Measurements from ENCODE around the gene FSD2. TPM values are rescaled to one million over a fixed set of nuclear protein-coding genes. Genes with fewer than 3 reads are reported as not detected.

Gene FSD2
- total RNA-seq, 1 donor = under 0.01 TPM

DNA sequence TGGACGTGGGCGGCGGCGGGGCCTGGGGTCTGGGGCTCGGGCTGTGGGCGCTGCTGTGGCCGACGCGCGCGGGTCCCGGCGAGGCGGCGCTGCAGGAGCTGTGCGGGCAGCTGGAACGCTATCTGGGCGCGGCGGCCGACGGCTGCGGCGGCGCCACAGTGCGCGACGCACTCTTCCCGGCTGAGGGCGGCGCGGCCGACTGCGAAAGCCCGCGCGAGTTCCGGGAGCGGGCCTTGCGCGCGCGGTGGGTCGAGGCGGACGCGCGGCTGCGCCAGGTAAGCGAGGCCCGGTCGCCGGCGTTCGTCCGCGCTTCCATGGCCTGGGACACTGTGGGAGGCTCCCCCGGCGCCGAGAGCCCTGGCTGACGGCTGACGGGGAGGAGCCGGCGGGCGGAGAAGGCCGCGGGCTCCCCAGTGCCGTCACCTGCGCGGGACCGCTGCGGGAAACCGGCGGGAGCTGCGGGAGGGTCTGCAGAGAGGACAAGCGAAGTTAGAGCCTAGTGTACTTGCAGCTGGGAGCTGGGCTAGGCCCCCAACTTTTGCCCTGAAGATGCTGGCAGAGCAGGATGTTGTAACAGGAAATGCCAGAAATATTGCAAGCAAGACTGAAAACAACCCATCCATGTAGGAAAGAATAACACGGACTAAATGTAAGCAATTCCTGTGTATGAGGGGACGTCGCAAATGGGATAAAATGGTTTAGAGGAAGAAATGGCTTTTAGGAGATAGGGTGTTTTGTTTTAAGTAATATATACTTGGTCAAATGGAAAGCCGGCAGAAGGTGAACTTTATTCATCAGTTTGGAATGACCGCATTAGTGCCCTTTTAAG lies 4.4 kb upstream of the FSD2 start:
- no peaks in the 10 kb centered on the region for H3K9me3 ChIP-seq (ENCODE audit: low read depth, low read length)
- peak overlapping the region; percentile 94 for H3K4me3 ChIP-seq (ENCODE audit: low read length)
- no peaks in the 10 kb centered on the region for H3K27me3 ChIP-seq (ENCODE audit: insufficient read depth, low read length)
- H3K4me1 ChIP-seq (ENCODE audit: insufficient read depth, low read length) = peaks cover 20% of the 10 kb centered on the region

DNA sequence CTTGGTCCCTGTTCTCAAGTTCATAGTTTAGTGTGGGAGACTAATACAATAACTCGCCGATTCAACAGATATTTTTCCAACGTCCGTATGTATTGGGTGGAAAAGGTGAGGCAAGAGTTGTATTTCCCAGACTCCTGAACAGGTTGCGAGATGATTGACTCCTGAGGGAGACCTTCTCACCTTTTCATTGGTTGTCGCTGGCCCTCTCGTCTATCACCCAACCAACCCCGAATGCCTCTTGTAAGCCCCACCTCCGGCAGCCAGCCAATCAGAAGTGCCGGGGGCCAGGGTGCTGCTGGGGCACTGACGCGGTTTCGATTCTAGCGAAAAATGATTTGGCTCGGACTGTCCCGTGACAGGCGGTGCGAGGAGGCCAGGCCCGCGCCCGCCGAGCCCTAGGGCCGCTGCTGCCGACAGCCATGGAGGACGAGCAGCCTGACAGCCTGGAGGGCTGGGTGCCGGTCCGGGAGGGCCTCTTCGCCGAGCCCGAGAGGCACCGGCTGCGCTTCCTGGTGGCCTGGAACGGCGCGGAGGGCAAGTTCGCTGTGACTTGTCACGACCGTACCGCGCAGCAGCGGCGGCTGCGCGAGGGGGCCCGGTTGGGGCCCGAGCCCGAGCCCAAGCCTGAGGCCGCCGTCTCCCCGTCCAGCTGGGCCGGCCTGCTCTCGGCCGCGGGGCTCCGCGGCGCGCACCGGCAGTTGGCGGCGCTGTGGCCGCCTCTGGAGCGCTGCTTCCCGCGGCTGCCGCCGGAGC lies 3.6 kb upstream of the FSD2 start, which contains the start of gene WHAMM:
Gene WHAMM, plus strand, starts transcription at position 321 of the 753 bp plus-strand sequence. Its CDS starts 99 bp downstream, at position 420.
- peak within 1 kb of the TSS; percentile 94 for H3K4me3 ChIP-seq (ENCODE audit: low read length)
- H3K27me3 ChIP-seq (ENCODE audit: insufficient read depth, low read length) = no peaks in the 10 kb centered on the region
- H3K9me3 ChIP-seq (ENCODE audit: low read depth, low read length) = no peaks in the 10 kb centered on the region
- peaks cover 20% of the 10 kb centered on the region for H3K4me1 ChIP-seq (ENCODE audit: insufficient read depth, low read length)

DNA sequence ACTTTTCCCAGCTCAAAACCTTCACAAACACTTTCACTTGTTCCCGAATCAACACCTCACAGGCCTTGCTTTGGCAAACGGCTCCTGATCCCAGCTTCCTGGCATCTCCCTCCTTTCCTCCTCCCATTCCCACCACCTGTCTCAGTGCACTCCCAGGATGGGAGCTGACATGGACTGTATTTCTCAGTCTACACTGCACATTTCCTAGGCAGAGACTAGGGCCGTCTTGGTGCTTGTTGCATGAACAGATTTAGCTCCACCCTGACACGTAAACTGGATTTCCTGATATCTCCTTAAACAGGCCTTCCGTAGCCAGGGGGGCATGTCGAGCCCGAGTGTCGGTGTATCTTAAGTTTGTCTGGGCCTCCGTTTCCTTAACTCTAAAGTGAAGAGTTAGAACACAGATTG lies 2.8 kb upstream of the FSD2 start:
- Histone ChIP-seq H3K27me3 (ENCODE audit: insufficient read depth, low read length) (no peaks in the 10 kb centered on the region), H3K4me1 (ENCODE audit: insufficient read depth, low read length) (peaks cover 20% of the 10 kb centered on the region), H3K4me3 (ENCODE audit: low read length) (no peak overlapping the region), H3K9me3 (ENCODE audit: low read depth, low read length) (no peaks in the 10 kb centered on the region)

DNA sequence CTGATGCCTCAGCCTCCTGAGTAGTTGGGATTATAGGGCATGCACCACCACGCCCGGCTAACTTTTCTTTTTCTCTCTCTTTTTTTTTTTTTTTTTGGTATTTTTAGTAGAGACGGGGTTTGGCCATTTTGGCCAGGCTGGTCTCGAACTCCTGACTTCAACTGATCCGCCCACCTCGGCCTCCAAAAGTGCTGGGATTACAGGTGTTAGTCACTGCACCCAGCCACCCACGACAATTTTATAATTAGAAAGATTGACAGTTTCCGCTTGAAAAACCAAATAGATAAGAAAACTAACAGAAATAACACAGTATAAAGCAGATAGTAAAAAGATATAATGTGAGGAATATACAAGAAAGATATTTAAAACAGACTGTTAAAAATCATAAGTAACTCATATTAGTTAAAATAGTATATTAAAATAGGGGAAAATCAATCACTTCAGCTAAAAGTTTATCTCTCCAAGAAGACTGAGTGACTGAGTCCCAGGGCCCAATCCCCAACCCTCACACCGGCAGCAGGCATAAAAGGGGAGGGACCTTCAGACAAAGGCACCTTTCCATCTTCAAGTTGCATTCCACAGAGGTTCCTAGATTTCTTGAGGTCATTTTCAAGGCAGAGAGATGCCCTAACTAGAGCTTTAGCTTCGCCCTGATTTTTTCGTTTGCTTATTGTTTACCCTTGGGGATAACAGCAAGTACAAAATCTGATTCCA lies 2.2 kb upstream of the FSD2 start:
- H3K9me3 ChIP-seq (ENCODE audit: low read depth, low read length) = no peaks in the 10 kb centered on the region
- no peaks in the 10 kb centered on the region for H3K27me3 ChIP-seq (ENCODE audit: insufficient read depth, low read length)
- no peak overlapping the region for H3K4me3 ChIP-seq (ENCODE audit: low read length)
- peaks cover 20% of the 10 kb centered on the region for H3K4me1 ChIP-seq (ENCODE audit: insufficient read depth, low read length)

DNA sequence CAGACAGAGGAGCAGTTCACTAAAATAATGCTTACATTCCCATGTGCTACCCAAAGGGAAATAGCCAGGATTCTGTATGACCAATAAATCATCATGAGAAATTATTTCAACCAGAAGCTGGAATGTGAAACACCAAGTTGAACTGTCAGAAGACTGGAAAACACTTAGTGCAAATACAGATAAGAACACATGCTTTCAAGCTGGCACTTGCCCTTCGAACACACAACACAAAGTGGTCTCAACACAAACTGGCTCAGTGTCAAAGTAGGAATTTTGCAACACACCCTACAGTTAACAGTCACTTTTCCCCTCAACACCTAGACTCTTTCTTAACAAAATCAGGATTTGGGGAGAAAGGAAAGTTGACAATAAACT lies 1.3 kb downstream of the FSD2 start:
- H3K4me3 ChIP-seq (ENCODE audit: low read length) = no peak overlapping the region
- no peaks in the 10 kb centered on the region for H3K9me3 ChIP-seq (ENCODE audit: low read depth, low read length)
- H3K27me3 ChIP-seq (ENCODE audit: insufficient read depth, low read length) = no peaks in the 10 kb centered on the region
- peaks cover 7% of the 10 kb centered on the region for H3K4me1 ChIP-seq (ENCODE audit: insufficient read depth, low read length)

DNA sequence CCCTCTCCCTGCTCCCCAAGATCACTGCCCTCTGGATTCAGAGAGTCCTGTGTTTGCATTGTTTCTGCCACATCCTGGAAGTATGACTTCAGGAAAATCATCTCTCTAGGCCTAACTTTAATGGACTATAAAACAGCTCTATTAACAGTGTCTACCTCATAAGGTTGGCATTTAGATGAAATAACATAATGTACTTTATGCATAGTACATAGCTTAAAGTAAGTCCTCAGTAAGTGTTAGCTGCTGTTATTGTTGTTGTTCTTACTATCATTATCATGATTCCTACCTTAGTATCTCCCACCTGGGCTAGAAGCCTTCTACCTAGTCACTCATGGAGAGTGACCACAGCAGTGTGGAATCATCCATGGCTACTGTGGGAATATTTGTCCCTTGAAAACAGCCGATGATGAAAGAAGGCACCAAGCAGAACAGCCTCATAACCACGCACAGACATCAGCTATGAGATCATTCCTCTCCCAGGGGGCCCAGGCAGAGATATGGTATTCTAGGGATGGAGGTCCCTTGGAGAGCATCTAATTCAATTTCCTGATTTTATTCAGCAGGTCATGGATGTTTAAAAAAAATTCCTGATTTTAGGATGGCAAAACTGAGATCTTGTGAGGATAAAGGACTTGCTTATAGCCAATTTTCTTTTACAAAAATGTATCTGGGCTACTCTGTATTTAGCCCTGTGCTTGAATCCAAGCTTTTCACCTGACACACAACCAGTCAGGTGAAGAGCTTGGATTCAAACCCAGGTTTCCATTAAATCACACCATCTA lies 1.9 kb downstream of the FSD2 start:
- H3K9me3 ChIP-seq (ENCODE audit: low read depth, low read length) = no peaks in the 10 kb centered on the region
- no peak overlapping the region for H3K4me3 ChIP-seq (ENCODE audit: low read length)
- H3K27me3 ChIP-seq (ENCODE audit: insufficient read depth, low read length) = no peaks in the 10 kb centered on the region
- peaks cover 4% of the 10 kb centered on the region for H3K4me1 ChIP-seq (ENCODE audit: insufficient read depth, low read length)

DNA sequence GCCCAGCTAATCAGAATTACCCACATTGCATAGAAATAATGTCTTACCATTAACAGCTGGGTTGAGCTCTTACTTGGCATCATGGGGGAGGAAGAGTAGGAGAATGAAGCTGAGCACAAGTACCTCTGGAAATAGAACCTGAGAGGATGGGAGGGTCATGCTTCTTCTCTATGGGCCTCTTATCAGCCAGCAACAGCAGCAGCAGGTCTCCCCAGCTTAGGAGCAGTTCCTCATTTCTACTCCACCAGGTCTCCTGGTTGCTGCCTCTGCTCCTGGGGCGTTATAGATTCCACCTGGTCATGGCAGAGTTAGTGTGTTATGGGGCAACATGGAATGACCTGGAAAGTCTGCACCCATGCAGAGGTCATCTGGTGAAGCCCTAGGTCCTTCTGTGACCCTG lies 3.4 kb downstream of the FSD2 start:
- no peak overlapping the region for H3K4me3 ChIP-seq (ENCODE audit: low read length)

DNA sequence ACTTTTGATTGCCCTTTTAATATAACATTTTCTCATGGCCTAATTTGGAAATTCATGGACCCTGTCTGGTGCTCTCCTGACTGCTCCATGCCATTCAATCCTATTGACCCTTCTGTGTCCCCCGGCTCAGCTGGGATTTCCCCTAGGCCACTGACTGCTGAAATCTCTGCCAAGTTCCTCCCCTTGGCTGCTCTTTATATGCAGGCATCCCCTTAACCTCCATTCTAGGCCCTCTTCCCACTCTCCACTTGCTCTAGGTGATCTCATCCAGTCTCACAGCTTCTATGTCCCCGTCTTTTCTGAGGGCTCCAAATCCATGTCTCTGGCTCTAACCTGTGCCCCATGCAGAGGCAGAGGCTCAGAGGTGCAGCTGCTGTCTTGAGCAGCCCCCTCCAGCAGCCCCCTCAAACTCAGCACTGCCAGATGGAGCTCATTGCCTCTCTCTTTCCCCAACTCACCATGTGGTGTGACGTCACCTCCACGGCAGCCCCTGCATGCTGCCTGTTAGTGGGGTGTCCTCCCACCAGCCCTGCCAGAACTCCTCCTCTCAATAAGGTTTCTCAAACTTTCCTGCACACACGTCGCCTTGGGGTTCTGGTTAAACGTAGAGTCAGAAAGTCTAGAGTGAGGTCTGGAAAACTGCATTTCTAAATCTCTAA lies 6.6 kb downstream of the FSD2 start:
- no peaks in the 10 kb centered on the region for H3K9me3 ChIP-seq (ENCODE audit: low read depth, low read length)
- H3K27me3 ChIP-seq (ENCODE audit: insufficient read depth, low read length) = no peaks in the 10 kb centered on the region
- H3K4me1 ChIP-seq (ENCODE audit: insufficient read depth, low read length) = no peaks in the 10 kb centered on the region
- no peak overlapping the region for H3K4me3 ChIP-seq (ENCODE audit: low read length)

More for the DNA sequence above, 3.4 kb downstream of the FSD2 start:
- Histone ChIP-seq H3K4me1 (ENCODE audit: insufficient read depth, low read length) (no peaks in the 10 kb centered on the region), H3K27me3 (ENCODE audit: insufficient read depth, low read length) (no peaks in the 10 kb centered on the region), H3K9me3 (ENCODE audit: low read depth, low read length) (no peaks in the 10 kb centered on the region)

DNA sequence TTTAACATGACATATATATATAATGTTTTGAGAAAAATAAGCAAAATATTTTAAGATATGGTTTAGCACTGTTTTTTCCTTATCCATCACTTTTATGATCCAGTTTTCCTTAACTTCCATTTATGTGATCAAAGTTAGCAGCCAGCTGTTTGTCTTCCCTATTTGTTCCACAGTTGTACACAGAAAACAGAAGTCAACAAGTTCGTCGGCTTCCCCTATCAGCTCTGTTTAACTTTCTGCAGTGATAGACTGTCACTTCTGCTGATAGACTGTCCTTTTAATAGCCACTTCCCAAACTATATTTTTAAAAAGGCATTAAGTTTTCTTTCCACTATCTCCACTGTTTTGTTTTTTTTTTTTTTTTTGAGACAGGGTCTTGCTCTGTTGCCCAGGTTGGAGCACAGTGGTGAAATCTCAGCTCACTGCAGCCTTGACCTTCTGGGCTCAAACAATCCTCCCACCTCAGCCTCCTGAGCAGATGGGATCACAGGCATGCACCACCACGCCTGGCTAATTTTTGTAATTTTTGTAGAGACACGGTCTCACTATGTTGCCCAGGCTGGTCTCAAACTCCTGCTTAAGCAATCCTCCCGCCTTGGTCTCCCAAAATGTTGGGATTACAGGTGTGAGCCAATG lies 7.2 kb downstream of the FSD2 start:
- H3K27me3 ChIP-seq (ENCODE audit: insufficient read depth, low read length) = no peaks in the 10 kb centered on the region
- no peaks in the 10 kb centered on the region for H3K4me1 ChIP-seq (ENCODE audit: insufficient read depth, low read length)
- H3K4me3 ChIP-seq (ENCODE audit: low read length) = no peak overlapping the region
- no peaks in the 10 kb centered on the region for H3K9me3 ChIP-seq (ENCODE audit: low read depth, low read length)

DNA sequence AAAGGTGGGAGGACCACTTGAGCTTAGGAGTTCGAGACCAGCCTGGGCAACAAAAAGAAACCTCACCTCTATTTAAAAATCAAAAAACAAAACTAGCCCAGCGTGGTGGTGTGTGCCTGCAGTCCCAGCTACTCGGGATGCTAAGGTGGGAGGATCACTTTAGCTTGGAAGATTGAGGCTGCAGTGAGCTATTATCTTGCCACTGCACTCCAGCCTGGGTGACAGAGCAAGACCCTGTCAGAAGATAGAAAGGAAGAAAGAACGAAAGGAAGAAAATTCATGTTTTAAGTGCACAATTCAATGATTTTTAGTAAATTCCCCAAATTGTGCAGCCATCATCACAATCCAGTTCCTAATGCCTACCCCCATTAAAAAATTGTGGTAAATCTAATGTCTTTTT lies 7.8 kb downstream of the FSD2 start:
- no peaks in the 10 kb centered on the region for H3K4me1 ChIP-seq (ENCODE audit: insufficient read depth, low read length)
- no peaks in the 10 kb centered on the region for H3K27me3 ChIP-seq (ENCODE audit: insufficient read depth, low read length)
- H3K4me3 ChIP-seq (ENCODE audit: low read length) = no peak overlapping the region

DNA sequence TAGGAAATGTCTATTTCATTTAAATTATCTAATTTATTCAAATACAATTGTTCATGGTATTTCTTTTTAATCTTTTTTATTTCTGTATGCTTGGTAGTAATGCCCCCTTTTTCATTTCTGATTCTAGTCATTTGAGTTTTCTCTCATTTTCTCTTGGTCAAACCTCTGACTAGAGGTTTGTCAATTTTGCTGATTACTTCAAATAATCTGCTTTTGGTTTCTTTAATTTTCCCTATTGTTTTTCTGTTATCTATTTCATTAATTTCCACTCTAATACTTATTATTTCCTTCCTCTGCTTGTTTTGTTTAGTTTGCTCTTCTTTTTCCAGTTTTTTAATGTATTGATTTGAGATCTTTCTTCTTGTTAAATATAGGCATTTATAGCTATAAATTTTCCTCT lies 12.1 kb downstream of the FSD2 start:
- no peaks in the 10 kb centered on the region for H3K9me3 ChIP-seq (ENCODE audit: low read depth, low read length)
- H3K27me3 ChIP-seq (ENCODE audit: insufficient read depth, low read length) = no peaks in the 10 kb centered on the region
- H3K4me3 ChIP-seq (ENCODE audit: low read length) = no peak overlapping the region
- H3K4me1 ChIP-seq (ENCODE audit: insufficient read depth, low read length) = no peaks in the 10 kb centered on the region

More for the DNA sequence above, 7.8 kb downstream of the FSD2 start:
- H3K9me3 ChIP-seq (ENCODE audit: low read depth, low read length) = no peaks in the 10 kb centered on the region

DNA sequence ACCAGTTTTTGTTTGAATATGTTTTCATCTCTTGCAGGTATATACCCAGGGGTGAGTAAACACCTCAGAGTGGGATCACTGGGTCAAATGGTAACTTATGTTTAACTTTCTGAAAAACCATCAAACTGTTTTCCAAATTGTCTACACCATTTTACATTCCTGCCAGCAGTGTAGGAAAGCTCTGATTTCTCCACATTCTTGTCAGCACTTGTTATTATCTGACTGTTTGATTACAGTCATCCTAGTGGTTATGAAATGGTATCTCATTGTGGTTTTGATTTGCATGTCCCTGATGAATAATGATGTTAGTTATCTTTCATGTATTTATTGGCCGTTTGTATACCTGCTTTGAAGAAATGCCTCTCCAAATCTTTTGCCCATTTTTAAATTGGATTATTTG lies 13.8 kb downstream of the FSD2 start:
- Histone ChIP-seq H3K4me1 (ENCODE audit: insufficient read depth, low read length) (no peaks in the 10 kb centered on the region), H3K27me3 (ENCODE audit: insufficient read depth, low read length) (no peaks in the 10 kb centered on the region), H3K9me3 (ENCODE audit: low read depth, low read length) (no peaks in the 10 kb centered on the region), H3K4me3 (ENCODE audit: low read length) (no peak overlapping the region)

DNA sequence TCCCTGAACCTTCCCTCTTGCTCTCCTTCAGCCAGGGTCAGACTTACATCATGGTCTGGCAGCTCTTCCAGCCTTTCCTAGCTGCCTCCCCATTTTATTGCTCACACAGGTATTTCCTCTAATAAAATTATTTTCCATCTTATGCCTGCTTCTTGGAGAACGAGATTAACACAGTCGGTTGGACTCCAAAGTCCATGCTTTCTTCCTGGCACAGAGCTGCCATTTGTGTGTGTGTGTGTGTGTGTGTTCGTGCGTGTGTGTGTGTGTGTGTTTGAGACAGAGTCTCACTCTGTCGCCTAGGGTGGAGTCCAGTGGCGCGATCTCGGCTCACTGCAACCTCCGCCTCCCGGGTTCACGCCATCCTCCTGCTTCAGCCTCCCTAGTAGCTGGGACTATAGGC lies 15.5 kb downstream of the FSD2 start:
- no peaks in the 10 kb centered on the region for H3K9me3 ChIP-seq (ENCODE audit: low read depth, low read length)
- H3K27me3 ChIP-seq (ENCODE audit: insufficient read depth, low read length) = no peaks in the 10 kb centered on the region
- H3K4me1 ChIP-seq (ENCODE audit: insufficient read depth, low read length) = no peaks in the 10 kb centered on the region
- H3K4me3 ChIP-seq (ENCODE audit: low read length) = no peak overlapping the region

DNA sequence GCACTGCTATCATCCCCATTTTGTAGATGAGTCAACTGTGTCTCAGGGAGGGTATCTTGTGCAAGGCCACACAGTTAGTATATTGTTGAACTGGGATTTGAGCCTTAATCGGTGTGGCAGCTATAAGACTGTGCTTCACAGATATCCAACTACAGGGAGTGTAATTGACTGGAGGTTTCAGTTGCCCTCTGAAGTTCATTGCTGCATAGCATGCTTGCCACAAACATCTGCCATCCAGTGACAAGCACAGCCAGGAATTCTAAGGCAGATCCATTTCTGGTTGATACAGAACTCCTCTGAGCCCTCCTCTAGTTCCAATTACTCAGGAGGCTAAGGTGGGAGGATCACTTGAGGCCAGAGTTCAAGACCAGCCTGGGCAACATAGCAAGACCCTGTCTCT lies 16.4 kb downstream of the FSD2 start:
- Histone ChIP-seq H3K27me3 (ENCODE audit: insufficient read depth, low read length) (no peaks in the 10 kb centered on the region), H3K4me3 (ENCODE audit: low read length) (no peak overlapping the region), H3K9me3 (ENCODE audit: low read depth, low read length) (no peaks in the 10 kb centered on the region), H3K4me1 (ENCODE audit: insufficient read depth, low read length) (no peaks in the 10 kb centered on the region)
